Liver (tissue), 9 donors: ENCODE results near the gene FRMPD4. TPM values are rescaled to one million over a fixed set of nuclear protein-coding genes. Genes with fewer than 3 reads are reported as not detected.

ENCODE experiments used
- DNase-seq: peaks from one replicate; pipeline ENCODE4 v3.0.0-alpha.2; 2017; ENCODE audit warnings: low spot score
- H3K27ac ChIP-seq, 2 donors: one replicate each; pipeline ENCODE4 v1.7.0; 2013; ENCODE audit warnings: inconsistent platforms in 2 of 2, low read length in 2 of 2, control low read depth in 1 of 2, low read depth in 1 of 2, mild to moderate bottlenecking in 1 of 2
- H3K27me3 ChIP-seq, 4 donors: one replicate each; pipeline versions ENCODE4 v1.6.1 to v1.7.0; 2013; ENCODE audit warnings: low read length in 3 of 4, inconsistent platforms in 1 of 4, mild to moderate bottlenecking in 1 of 4, moderate library complexity in 1 of 4; ENCODE audit not compliant: control insufficient read depth in 4 of 4, insufficient read depth in 4 of 4
- H3K36me3 ChIP-seq, 4 donors: one replicate each; pipeline versions ENCODE4 v1.6.1 to v1.7.0; 2013; ENCODE audit warnings: low read length in 3 of 4, mild to moderate bottlenecking in 3 of 4, low read depth in 1 of 4, moderate library complexity in 1 of 4; ENCODE audit not compliant: control insufficient read depth in 4 of 4, insufficient read depth in 3 of 4
- H3K4me1 ChIP-seq, 4 donors: one replicate each; pipeline versions ENCODE4 v1.6.1 to v1.7.0; 2013; ENCODE audit warnings: low read length in 3 of 4, mild to moderate bottlenecking in 3 of 4, moderate library complexity in 1 of 4; ENCODE audit not compliant: control insufficient read depth in 4 of 4, insufficient read depth in 4 of 4
- H3K4me3 ChIP-seq, 3 donors: one replicate each; pipeline versions ENCODE4 v1.6.1 to v1.7.0; 2013; ENCODE audit warnings: low read length in 3 of 3, control low read depth in 1 of 3, low read depth in 1 of 3, mild to moderate bottlenecking in 1 of 3
- H3K9ac ChIP-seq, 2 donors: one replicate each; pipeline ENCODE4 v1.7.0; 2013; ENCODE audit warnings: low read length in 2 of 2, mild to moderate bottlenecking in 2 of 2, moderate library complexity in 2 of 2, control low read depth in 1 of 2, low read depth in 1 of 2
- H3K9me3 ChIP-seq, 4 donors: one replicate each; pipeline versions ENCODE4 v1.6.1 to v1.7.0; 2013; ENCODE audit warnings: low read length in 3 of 4; ENCODE audit not compliant: control insufficient read depth in 4 of 4
- ATF3 ChIP-seq: IDR thresholded peaks from 2 replicates; pipeline ENCODE4 v1.6.1; 2016; ENCODE audit warnings: antibody characterized with exemption
- CTCF ChIP-seq: fragments of 150-350 bp; IDR thresholded peaks from 2 replicates; pipeline ENCODE4 v1.5.1; 2017; ENCODE audit warnings: improper control_type of control experiment, low read depth, low read length; ENCODE audit not compliant: missing input control
- EGR1 ChIP-seq, 2 donors: IDR thresholded peaks; 2 replicates each; pipeline ENCODE4 v1.6.1; 2016 to 2018; ENCODE audit warnings: antibody characterized with exemption in 2 of 2, low read depth in 2 of 2
- FOXA2 ChIP-seq: IDR thresholded peaks from 2 replicates; pipeline ENCODE4 v1.6.1; 2016; ENCODE audit warnings: antibody characterized with exemption
- GABPA ChIP-seq, 2 donors: IDR thresholded peaks in 1 of 2; conservative IDR thresholded peaks in 1 of 2; 2 replicates each; pipeline ENCODE4 v1.6.1; 2016; ENCODE audit warnings: antibody characterized with exemption in 2 of 2, mild to moderate bottlenecking in 1 of 2, moderate library complexity in 1 of 2
- HNF4A ChIP-seq, 2 donors: conservative IDR thresholded peaks; 2 replicates each; pipeline ENCODE4 v1.6.1; 2016; ENCODE audit warnings: antibody characterized with exemption in 2 of 2, mild to moderate bottlenecking in 2 of 2
- HNF4G ChIP-seq: IDR thresholded peaks from 2 replicates; pipeline ENCODE4 v1.6.1; 2016; ENCODE audit warnings: antibody characterized with exemption
- JUND ChIP-seq, 2 donors: IDR thresholded peaks; 2 replicates each; pipeline ENCODE4 v1.6.1; 2016; ENCODE audit warnings: antibody characterized with exemption in 2 of 2
- NR2F2 ChIP-seq: IDR thresholded peaks from 2 replicates; pipeline ENCODE4 v1.6.1; 2016; ENCODE audit warnings: antibody characterized with exemption
- RAD21 ChIP-seq, 2 donors: IDR thresholded peaks; 2 replicates each; pipeline ENCODE4 v1.6.1; 2016; ENCODE audit warnings: antibody characterized with exemption in 2 of 2, mild to moderate bottlenecking in 2 of 2
- RXRA ChIP-seq, 2 donors: IDR thresholded peaks; 2 replicates each; pipeline ENCODE4 v1.6.1; 2017 to 2018; ENCODE audit warnings: antibody characterized with exemption in 2 of 2, mild to moderate bottlenecking in 1 of 2
- SP1 ChIP-seq: IDR thresholded peaks from 2 replicates; pipeline ENCODE4 v1.6.1; 2018; ENCODE audit warnings: antibody characterized with exemption, mild to moderate bottlenecking
- TAF1 ChIP-seq: conservative IDR thresholded peaks from 2 replicates; pipeline ENCODE4 v1.6.1; 2016; ENCODE audit warnings: antibody characterized with exemption, mild to moderate bottlenecking
- YY1 ChIP-seq: IDR thresholded peaks from 2 replicates; pipeline ENCODE4 v1.6.1; 2016; ENCODE audit warnings: antibody characterized with exemption, mild to moderate bottlenecking
- ZBTB33 ChIP-seq: IDR thresholded peaks from 2 replicates; pipeline ENCODE4 v1.6.1; 2016; ENCODE audit warnings: antibody characterized with exemption
- WGBS: extraction: QIAGEN DNeasy Blood & Tissue Kit; methylation state at CpG from one replicate; pipeline ENCODE4 v1.1.7; 2013; 5-methylcytosine and 5-hydroxymethylcytosine counted together
- polyA plus RNA-seq, 2 donors: library from polyadenylated mRNA; stranded (reverse) in 1 of 2; unstranded in 1 of 2; fragments of 200-250 nt in 1 of 2; fragments of >200 nt in 1 of 2; fragmentation: Nextera tagmentation in 1 of 2; extraction: Ambion mirVana in 1 of 2; gene quantifications; one replicate each; pipeline versions ENCODE4 v1.2.1 to v1.2.3, GENCODE V29; 2013 to 2015
- total RNA-seq, 2 donors: library from RNA; depleted of rRNA; stranded (reverse); fragments of >200 nt; gene quantifications; one replicate each; pipeline ENCODE4 v1.2.3, GENCODE V29; 2014
- TF ChIP-seq, protein P1 (sequence below): IDR thresholded peaks from 2 replicates; pipeline ENCODE4 v1.6.1; 2016; ENCODE audit warnings: antibody characterized with exemption, mild to moderate bottlenecking
- donor health status: healthy.
- donor health status: healthy.
- donor health status: healthy.
- donor health status: healthy.
- donor health status: healthy.

FRMPD4 gene
- total and polyA plus RNA-seq, 4 donors = 0.01 to 0.08 (median 0.03) TPM; not detected in 1

- Histone ChIP-seq H3K36me3 (no peaks in the 10 kb centered on the region), H3K4me3 (no peak overlapping the region), H3K4me1 (no peaks in the 10 kb centered on the region), H3K9me3 (no peaks in the 10 kb centered on the region), H3K27ac (no peak overlapping the region), H3K27me3 (peaks cover 0 to 7% (median 0%) of the 10 kb centered on the region in 4 donors), H3K9ac (no peak overlapping the region)
- TF ChIP-seq EGR1 (IDR thresholded peaks at IDR 0.05; ENCODE audit: low read depth in 2 of 2) (no peak), SP1 (no peak), NR2F2 (no peak), RAD21 (IDR thresholded peaks at IDR 0.05) (no peak), TAF1 (no peak), JUND (IDR thresholded peaks at IDR 0.05) (no peak), HNF4A (conservative IDR thresholded peaks at IDR 0.05) (no peak), RXRA (IDR thresholded peaks at IDR 0.05) (no peak), GABPA (IDR thresholded peaks at IDR 0.05 in 1 of 2, conservative IDR thresholded peaks at IDR 0.05 in 1 of 2) (no peak), ATF3 (no peak), HNF4G (no peak), FOXA2 (no peak), CTCF (no peak), YY1 (no peak)
- TF ChIP-seq, protein P1, sequence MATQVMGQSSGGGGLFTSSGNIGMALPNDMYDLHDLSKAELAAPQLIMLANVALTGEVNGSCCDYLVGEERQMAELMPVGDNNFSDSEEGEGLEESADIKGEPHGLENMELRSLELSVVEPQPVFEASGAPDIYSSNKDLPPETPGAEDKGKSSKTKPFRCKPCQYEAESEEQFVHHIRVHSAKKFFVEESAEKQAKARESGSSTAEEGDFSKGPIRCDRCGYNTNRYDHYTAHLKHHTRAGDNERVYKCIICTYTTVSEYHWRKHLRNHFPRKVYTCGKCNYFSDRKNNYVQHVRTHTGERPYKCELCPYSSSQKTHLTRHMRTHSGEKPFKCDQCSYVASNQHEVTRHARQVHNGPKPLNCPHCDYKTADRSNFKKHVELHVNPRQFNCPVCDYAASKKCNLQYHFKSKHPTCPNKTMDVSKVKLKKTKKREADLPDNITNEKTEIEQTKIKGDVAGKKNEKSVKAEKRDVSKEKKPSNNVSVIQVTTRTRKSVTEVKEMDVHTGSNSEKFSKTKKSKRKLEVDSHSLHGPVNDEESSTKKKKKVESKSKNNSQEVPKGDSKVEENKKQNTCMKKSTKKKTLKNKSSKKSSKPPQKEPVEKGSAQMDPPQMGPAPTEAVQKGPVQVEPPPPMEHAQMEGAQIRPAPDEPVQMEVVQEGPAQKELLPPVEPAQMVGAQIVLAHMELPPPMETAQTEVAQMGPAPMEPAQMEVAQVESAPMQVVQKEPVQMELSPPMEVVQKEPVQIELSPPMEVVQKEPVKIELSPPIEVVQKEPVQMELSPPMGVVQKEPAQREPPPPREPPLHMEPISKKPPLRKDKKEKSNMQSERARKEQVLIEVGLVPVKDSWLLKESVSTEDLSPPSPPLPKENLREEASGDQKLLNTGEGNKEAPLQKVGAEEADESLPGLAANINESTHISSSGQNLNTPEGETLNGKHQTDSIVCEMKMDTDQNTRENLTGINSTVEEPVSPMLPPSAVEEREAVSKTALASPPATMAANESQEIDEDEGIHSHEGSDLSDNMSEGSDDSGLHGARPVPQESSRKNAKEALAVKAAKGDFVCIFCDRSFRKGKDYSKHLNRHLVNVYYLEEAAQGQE = no peak
- 80% methylated on average over 11 of the region's 11 CpGs for WGBS
- no peak for DNase-seq
Observed at GRCh38 chrX:12367254-12367653, 229.0 kb downstream of the FRMPD4 start.

- no peaks in the 10 kb centered on the region for H3K36me3 ChIP-seq
- 57% methylated on average over 3 of the region's 3 CpGs for WGBS
- no peak for TF ChIP-seq ZBTB33
- peak; percentile 14 for TF ChIP-seq SP1
- peak; percentile 31 for TF ChIP-seq NR2F2
- H3K4me3 ChIP-seq = no peak overlapping the region
- no peaks in the 10 kb centered on the region for H3K4me1 ChIP-seq
- DNase-seq = no peak
- H3K27me3 ChIP-seq = peaks cover 0 to 3% (median 0%) of the 10 kb centered on the region in 4 donors
- no peak overlapping the region for H3K9ac ChIP-seq
- no peak overlapping the region for H3K27ac ChIP-seq
- no peaks in the 10 kb centered on the region for H3K9me3 ChIP-seq
Observed at GRCh38 chrX:12370497-12370986, 232.3 kb downstream of the FRMPD4 start.
